Measurements from ENCODE around the gene QTRT2. TPM values are rescaled to one million over a fixed set of nuclear protein-coding genes. Genes with fewer than 3 reads are reported as not detected.

The QTRT2 gene
- total RNA-seq, 2 donors from 2014 or later: 21.4 to 48.5 TPM

DNA sequence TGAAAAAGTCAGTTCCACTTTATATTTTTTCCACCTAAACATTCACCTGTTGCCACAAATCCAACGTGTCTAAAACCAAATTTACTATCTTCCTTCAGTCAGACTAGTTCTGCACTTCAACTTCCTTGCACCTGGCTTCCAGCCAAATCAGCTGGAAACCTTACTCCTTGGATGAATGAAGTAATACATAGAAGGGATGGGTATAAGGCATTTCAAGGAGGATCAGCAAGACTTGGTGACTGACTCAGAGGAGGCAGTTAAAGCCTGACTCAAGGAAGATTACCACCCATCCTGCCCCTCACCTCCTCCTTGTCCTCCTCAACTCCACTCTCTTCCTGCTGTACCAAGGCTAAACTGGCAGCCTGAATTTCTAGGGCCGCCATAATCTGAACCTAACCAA is 37.1 kb downstream of the QTRT2 start:
- Histone ChIP-seq H3K36me3 (no peaks in the 10 kb centered on the region), H3K27me3 (replicated peaks; ENCODE audit: insufficient read depth) (no peaks in the 10 kb centered on the region), H3K9me3 (no peaks in the 10 kb centered on the region), H3K4me1 (ENCODE audit: control insufficient read depth in 1 of 2, low read depth in 2 of 2) (peaks cover 8 to 11% of the 10 kb centered on the region in 2 donors), H3K4me3 (no peak overlapping the region), H3K27ac (no peak overlapping the region)
- TF ChIP-seq CTCF (IDR thresholded peaks at IDR 0.05): no peak
- ATAC-seq (ENCODE audit: insufficient number of reproducible peaks, low FRiP score, low read depth) (no peak), DNase-seq (ENCODE audit: low spot score) (no peak)

DNA sequence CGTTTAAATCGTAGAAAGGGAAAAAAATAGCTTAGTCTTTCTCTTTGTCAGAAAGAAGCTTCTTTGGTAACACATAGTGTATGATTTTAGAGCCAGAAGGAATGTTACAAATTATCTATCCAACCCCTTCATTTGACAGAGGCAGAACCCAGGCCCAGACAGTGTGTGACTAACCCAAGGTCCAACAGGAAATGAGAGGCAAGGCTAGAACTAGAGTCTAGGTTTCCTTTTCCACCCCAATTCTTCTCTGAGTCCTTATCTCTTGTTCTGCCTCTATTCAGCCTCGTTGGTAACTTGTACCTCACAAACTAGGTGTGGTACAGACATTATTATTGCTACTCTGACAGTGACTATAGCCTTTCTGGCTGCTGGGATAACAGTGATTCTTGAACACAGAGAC is 39.3 kb downstream of the QTRT2 start:
- DNase-seq (ENCODE audit: low spot score) (no peak), ATAC-seq (ENCODE audit: insufficient number of reproducible peaks, low FRiP score, low read depth) (no peak)
- Histone ChIP-seq H3K4me1 (ENCODE audit: control insufficient read depth in 1 of 2, low read depth in 2 of 2) (peaks cover 8 to 11% of the 10 kb centered on the region in 2 donors), H3K9me3 (no peaks in the 10 kb centered on the region), H3K36me3 (no peaks in the 10 kb centered on the region), H3K27me3 (replicated peaks; ENCODE audit: insufficient read depth) (no peaks in the 10 kb centered on the region), H3K4me3 (no peak overlapping the region), H3K27ac (no peak overlapping the region)
- no peak for TF ChIP-seq CTCF (IDR thresholded peaks at IDR 0.05)

DNA sequence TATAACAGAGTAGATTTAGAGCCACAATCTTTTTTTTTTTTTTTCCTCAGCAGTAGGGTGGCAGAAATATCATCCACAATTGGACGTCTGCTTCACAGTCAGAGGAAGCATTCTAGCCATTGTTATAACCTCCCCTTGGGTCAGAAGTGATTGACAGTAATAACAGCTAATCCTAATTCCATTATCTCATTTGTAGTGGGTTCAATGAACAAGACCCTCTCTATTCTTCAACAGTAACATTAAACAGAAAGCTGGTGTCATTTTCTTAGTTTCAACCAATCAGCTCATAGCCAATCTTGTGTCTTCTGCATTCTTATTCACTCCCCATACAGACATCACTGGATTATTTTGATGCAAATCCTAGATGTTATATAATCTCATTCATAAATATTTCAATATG is 44.6 kb downstream of the QTRT2 start:
- no peak overlapping the region for H3K27ac ChIP-seq
- TF ChIP-seq CTCF (IDR thresholded peaks at IDR 0.05): no peak
- H3K4me1 ChIP-seq (ENCODE audit: control insufficient read depth in 1 of 2, low read depth in 2 of 2): no peaks in the 10 kb centered on the region
- no peaks in the 10 kb centered on the region for H3K9me3 ChIP-seq
- ATAC-seq (ENCODE audit: insufficient number of reproducible peaks, low FRiP score, low read depth) (no peak), DNase-seq (ENCODE audit: low spot score) (no peak)
- H3K27me3 ChIP-seq (replicated peaks; ENCODE audit: insufficient read depth): no peaks in the 10 kb centered on the region
- H3K4me3 ChIP-seq: no peak overlapping the region
- H3K36me3 ChIP-seq: no peaks in the 10 kb centered on the region

DNA sequence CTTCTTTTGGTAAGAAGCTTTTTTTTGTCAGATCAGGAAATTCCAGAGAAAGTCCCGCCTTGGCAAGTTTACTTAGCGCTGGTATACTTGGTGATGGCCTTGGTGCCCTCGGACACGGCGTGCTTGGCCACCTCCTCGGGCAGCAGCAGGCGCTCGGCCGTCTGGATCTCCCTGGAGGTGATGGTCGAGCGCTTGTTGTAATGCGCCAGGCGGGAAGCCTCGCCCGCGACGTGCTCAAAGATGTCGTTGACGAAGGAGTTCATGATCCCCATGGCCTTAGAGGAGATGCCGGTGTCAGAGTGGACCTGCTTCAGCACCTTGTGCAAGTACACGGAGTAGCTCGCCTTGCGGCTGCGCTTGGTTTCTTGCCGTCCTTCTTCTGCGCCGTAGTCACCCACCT is 46.6 kb downstream of the QTRT2 start:
- no peak for DNase-seq (ENCODE audit: low spot score)

DNA sequence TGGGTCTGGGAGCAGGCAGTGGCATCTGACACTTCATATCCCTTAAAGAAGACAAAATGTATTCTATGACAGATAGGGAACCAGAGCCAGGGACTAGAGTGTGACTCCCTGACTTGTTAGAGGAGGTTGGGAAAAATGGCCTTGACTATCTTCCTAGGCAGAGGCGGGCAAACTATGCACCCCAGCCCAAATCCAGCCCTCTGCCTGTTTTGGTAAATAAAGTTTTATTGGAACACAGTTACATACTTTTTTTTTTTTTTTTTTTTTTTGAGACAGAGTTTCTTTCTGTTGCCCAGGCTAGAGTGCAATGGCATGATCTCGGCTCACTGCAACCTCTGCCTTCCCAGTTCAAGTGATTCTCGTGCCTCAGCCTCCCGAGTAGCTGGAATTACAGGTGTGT is 47.3 kb downstream of the QTRT2 start:
- DNase-seq (ENCODE audit: low spot score) (no peak), ATAC-seq (ENCODE audit: insufficient number of reproducible peaks, low FRiP score, low read depth) (no peak)
- Histone ChIP-seq H3K9me3 (no peaks in the 10 kb centered on the region), H3K4me3 (no peak overlapping the region), H3K27ac (no peak overlapping the region), H3K36me3 (no peaks in the 10 kb centered on the region), H3K27me3 (replicated peaks; ENCODE audit: insufficient read depth) (no peaks in the 10 kb centered on the region), H3K4me1 (ENCODE audit: control insufficient read depth in 1 of 2, low read depth in 2 of 2) (no peaks in the 10 kb centered on the region)
- TF ChIP-seq CTCF (IDR thresholded peaks at IDR 0.05): no peak

More for the DNA sequence above, 46.6 kb downstream of the QTRT2 start:
- Histone ChIP-seq H3K36me3 (no peaks in the 10 kb centered on the region), H3K9me3 (no peaks in the 10 kb centered on the region), H3K4me3 (no peak overlapping the region), H3K27ac (no peak overlapping the region), H3K4me1 (ENCODE audit: control insufficient read depth in 1 of 2, low read depth in 2 of 2) (no peaks in the 10 kb centered on the region), H3K27me3 (replicated peaks; ENCODE audit: insufficient read depth) (no peaks in the 10 kb centered on the region)
- no peak for ATAC-seq (ENCODE audit: insufficient number of reproducible peaks, low FRiP score, low read depth)
- no peak for TF ChIP-seq CTCF (IDR thresholded peaks at IDR 0.05)
